B cell (primary cell): ENCODE results near the gene TRAF3. TPM values are rescaled to one million over a fixed set of nuclear protein-coding genes. Genes with fewer than 3 reads are reported as not detected.

Experiments
- ATAC-seq: fragments of 200-7000 bp; cut with Tn5 transposase; one replicate; pipeline ENCODE4 v1.10.0; 2021; ENCODE audit warnings: low read depth, mild to moderate bottlenecking, moderate number of reproducible peaks, moderate library complexity
- CTCF ChIA-PET: fragments of 350-600 bp; sonication (Branson Sonifier 250); formaldehyde crosslinking; loops from one replicate; lab custom pipeline; 2021; ENCODE audit warnings: antibody characterized with exemption, inconsistent platforms; lab: Charles Lee
- POLR2A ChIA-PET: fragments of 350-600 bp; sonication (Branson Sonifier 250); formaldehyde crosslinking; loops from one replicate; lab custom pipeline; 2021; ENCODE audit warnings: antibody characterized with exemption; lab: Charles Lee
- DNase-seq: peaks from one replicate; pipeline ENCODE4 v3.0.0; 2013
- H2AFZ ChIP-seq: 2 replicates; pipeline ENCODE4 v1.6.1; 2012; ENCODE audit warnings: mild to moderate bottlenecking, low read depth, low read length; ENCODE audit not compliant: insufficient read depth, poor library complexity, severe bottlenecking
- H3K27ac ChIP-seq, 2 donors: 1 replicate in 1 of 2; 2 replicates in 1 of 2; pipeline ENCODE4 v1.5.1; 2012 to 2013; ENCODE audit warnings: low read length in 2 of 2, mild to moderate bottlenecking in 2 of 2, moderate library complexity in 1 of 2
- H3K27me3 ChIP-seq, 4 experiments: fragments of 200-600 bp in 1 of 4; sonication (generic) in 1 of 4; replicated peaks in 1 of 4; 1 replicate in 2 of 4; 2 replicates in 2 of 4; pipeline versions ENCODE4 v1.6.1 to v1.7.0; 2013 to 2016; ENCODE audit warnings: low read length in 3 of 4, mild to moderate bottlenecking in 2 of 4, mixed read lengths in 1 of 4, moderate library complexity in 1 of 4; ENCODE audit not compliant: insufficient read depth in 4 of 4, control insufficient read depth in 3 of 4; ENCODE audit errors: control extremely low read depth in 1 of 4
- H3K36me3 ChIP-seq, 2 experiments: replicated peaks in 1 of 2; 1 replicate in 1 of 2; 2 replicates in 1 of 2; pipeline versions ENCODE4 v1.6.1 to v1.7.1; 2013; ENCODE audit warnings: low read length in 1 of 2; ENCODE audit not compliant: insufficient read depth in 2 of 2, control insufficient read depth in 1 of 2; ENCODE audit errors: control extremely low read depth in 1 of 2, extremely low read depth in 1 of 2
- H3K4me1 ChIP-seq, 2 donors: fragments of 200-600 bp in 1 of 2; sonication (generic) in 1 of 2; 1 replicate in 1 of 2; 2 replicates in 1 of 2; pipeline versions ENCODE4 v1.5.1 to v1.6.1; 2013 to 2017; ENCODE audit warnings: low read length in 2 of 2; ENCODE audit not compliant: control insufficient read depth in 2 of 2, insufficient read depth in 2 of 2
- H3K4me2 ChIP-seq: replicated peaks from 2 replicates; pipeline ENCODE3; 2012; ENCODE audit warnings: mild to moderate bottlenecking, low read depth, low read length; ENCODE audit not compliant: poor library complexity, severe bottlenecking
- H3K4me3 ChIP-seq, 5 experiments: fragments of 200-600 bp in 1 of 5; sonication (generic) in 1 of 5; 1 replicate in 3 of 5; 2 replicates in 2 of 5; pipeline versions ENCODE4 v1.5.1 to v1.7.0; 2011 to 2016; ENCODE audit warnings: low read length in 4 of 5, mild to moderate bottlenecking in 4 of 5, low read depth in 2 of 5, control low read depth in 1 of 5, moderate library complexity in 1 of 5; ENCODE audit not compliant: insufficient read depth in 1 of 5; ENCODE audit errors: control extremely low read depth in 1 of 5, extremely low read depth in 1 of 5
- H3K79me2 ChIP-seq: fragments of 200-600 bp; sonication (generic); one replicate; pipeline ENCODE4 v1.6.0; 2016; ENCODE audit warnings: low read length; ENCODE audit not compliant: control insufficient read depth, insufficient read depth
- H3K9ac ChIP-seq: fragments of 200-600 bp; sonication (generic); 2 replicates; pipeline ENCODE4 v1.6.1; 2017; ENCODE audit warnings: mild to moderate bottlenecking, low read length, moderate library complexity
- H3K9me3 ChIP-seq, 3 donors: one replicate each; pipeline versions ENCODE4 v1.6.1 to v1.7.1; 2013; ENCODE audit warnings: low read length in 2 of 3; ENCODE audit not compliant: control insufficient read depth in 2 of 3, insufficient read depth in 1 of 3; ENCODE audit errors: control extremely low read depth in 1 of 3
- H4K20me1 ChIP-seq: 2 replicates; pipeline ENCODE4 v1.6.0; 2012; ENCODE audit warnings: mild to moderate bottlenecking, low read length; ENCODE audit not compliant: insufficient read depth, control insufficient read depth, poor library complexity, severe bottlenecking
- H3K27ac Mint-ChIP-seq: one replicate; pipeline ENCODE4 v1.8.0; 2021; ENCODE audit warnings: mixed read lengths
- H3K27me3 Mint-ChIP-seq: one replicate; pipeline ENCODE4 v1.8.0; 2021; ENCODE audit warnings: mixed read lengths
- H3K4me1 Mint-ChIP-seq: one replicate; pipeline ENCODE4 v1.8.0; 2021; ENCODE audit warnings: mixed read lengths
- H3K4me3 Mint-ChIP-seq: one replicate; pipeline ENCODE4 v1.8.0; 2021; ENCODE audit warnings: mixed read lengths
- H3K9me3 Mint-ChIP-seq: one replicate; pipeline ENCODE4 v1.8.0; 2022; ENCODE audit warnings: mixed read lengths; ENCODE audit not compliant: insufficient read depth
- EZH2 ChIP-seq: IDR thresholded peaks from 2 replicates; pipeline ENCODE4 v1.6.1; 2012; ENCODE audit warnings: borderline replicate concordance, low read depth, mild to moderate bottlenecking, moderate library complexity, low read length; ENCODE audit not compliant: insufficient read depth, poor library complexity, severe bottlenecking
- WGBS: methylation state at CpG from one replicate; pipeline ENCODE4 v1.1.5; 2013; ENCODE audit warnings: missing lambda C conversion rate; ENCODE audit not compliant: insufficient coverage; 5-methylcytosine and 5-hydroxymethylcytosine counted together
- intact Hi-C: fragments of 100-400 bp; cut with micrococcal nuclease; formaldehyde crosslinking; loops from one replicate; pipeline ENCODE4 v1.10.0; 2022
- polyA plus RNA-seq: library from polyadenylated mRNA; depleted of rRNA; stranded (reverse); fragments of >200 nt; gene quantifications from 2 replicates; pipeline ENCODE4 v1.2.3, GENCODE V29; 2012
- total RNA-seq, 2 donors: library from RNA; stranded (reverse); fragments of 120-200 nt in 1 of 2; gene quantifications; 1 replicate in 1 of 2; 2 replicates in 1 of 2; pipeline versions ENCODE4 v1.2.3 to v1.2.4, GENCODE V29; 2013 to 2022
- TF ChIP-seq, protein P1 (sequence below): fragments of 200-600 bp; IDR thresholded peaks from one replicate; pipeline ENCODE4 v1.8.0; 2022; ENCODE audit warnings: antibody characterized with exemption, mild to moderate bottlenecking

The TRAF3 gene
- total and polyA plus RNA-seq, 2 donors (not counting 1 experiment from before 2014, with no cell fraction given) = 42.8 to 89.8 TPM

DNA sequence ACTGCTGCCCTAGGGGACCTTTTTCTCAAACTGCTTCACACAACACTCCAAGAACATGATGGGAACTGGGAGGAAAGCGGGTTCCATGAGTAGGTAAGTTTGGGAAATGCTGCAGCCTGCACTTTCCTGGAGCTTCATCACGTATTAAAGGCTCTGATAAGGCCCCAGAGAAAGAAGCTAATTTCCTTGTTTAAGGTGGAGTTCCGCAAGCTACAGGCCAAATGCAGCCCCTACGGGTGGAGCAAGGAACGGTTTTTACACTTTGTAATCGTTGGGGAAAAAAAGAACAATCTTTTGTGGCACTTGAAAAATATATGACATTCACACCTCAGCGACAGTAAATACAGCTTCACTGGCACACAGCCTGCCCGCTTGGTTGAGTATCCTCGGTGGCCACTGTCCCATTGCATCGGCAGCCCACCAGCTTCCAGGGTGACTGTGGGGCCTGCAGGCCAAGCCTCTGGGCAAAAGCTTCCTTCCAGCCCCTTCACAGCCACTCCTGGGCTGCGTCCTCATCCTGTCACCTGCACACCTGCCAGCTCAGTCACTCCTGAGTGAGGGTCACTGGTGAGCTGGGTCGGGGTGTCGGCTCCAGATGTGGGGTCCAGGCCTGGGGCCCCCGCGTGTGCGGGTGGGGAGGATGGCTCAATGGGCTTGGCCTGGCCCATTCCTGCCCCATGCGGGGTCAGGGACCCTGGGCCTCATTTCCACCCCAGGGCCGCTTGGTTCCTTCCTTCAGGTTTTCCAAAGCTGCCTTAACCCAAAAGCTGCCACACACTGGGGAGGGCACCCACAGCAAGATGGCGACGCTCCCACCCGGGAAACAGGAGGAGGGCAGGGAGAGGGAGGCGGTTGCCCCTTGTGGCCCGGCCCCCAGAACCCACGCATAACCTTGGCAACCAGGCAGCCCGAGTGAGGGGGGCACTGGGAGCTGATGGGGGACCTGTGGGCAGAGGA lies 147.7 kb downstream of the TRAF3 start:
- H3K27ac ChIP-seq = no peak overlapping the region
- Mint-ChIP-seq H3K4me1 (peaks cover 36% of the 10 kb centered on the region), H3K27me3 (peaks cover 14% of the 10 kb centered on the region), H3K9me3 (no peaks in the 10 kb centered on the region), H3K27ac (no peak overlapping the region), H3K4me3 (peak overlapping the region; percentile 32)
- no peak overlapping the region for H3K4me3 ChIP-seq
- ChIA-PET POLR2A (no interaction called here), CTCF (interaction anchor here (1.4 kb wide), 1 partner anchor 230 kb away, joined by 4 read pairs; no protein-coding TSS in a partner anchor)
- ATAC-seq (no peak), DNase-seq (no peak)
- H3K9me3 ChIP-seq = peaks cover 0 to 31% (median 0%) of the 10 kb centered on the region in 3 donors
- TF ChIP-seq, protein P1, sequence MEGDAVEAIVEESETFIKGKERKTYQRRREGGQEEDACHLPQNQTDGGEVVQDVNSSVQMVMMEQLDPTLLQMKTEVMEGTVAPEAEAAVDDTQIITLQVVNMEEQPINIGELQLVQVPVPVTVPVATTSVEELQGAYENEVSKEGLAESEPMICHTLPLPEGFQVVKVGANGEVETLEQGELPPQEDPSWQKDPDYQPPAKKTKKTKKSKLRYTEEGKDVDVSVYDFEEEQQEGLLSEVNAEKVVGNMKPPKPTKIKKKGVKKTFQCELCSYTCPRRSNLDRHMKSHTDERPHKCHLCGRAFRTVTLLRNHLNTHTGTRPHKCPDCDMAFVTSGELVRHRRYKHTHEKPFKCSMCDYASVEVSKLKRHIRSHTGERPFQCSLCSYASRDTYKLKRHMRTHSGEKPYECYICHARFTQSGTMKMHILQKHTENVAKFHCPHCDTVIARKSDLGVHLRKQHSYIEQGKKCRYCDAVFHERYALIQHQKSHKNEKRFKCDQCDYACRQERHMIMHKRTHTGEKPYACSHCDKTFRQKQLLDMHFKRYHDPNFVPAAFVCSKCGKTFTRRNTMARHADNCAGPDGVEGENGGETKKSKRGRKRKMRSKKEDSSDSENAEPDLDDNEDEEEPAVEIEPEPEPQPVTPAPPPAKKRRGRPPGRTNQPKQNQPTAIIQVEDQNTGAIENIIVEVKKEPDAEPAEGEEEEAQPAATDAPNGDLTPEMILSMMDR = no peak
- TF ChIP-seq EZH2 = no peak
- peaks cover 6% of the 10 kb centered on the region for H4K20me1 ChIP-seq
- intact Hi-C loops = loop anchor here (10.0 kb wide), 1 partner anchor 130 kb away; the partner anchor contains the start of gene CDC42BPB
- no peak overlapping the region for H3K9ac ChIP-seq
- H3K4me2 ChIP-seq = no peak overlapping the region
- WGBS = 95% methylated on average over 20 of the region's 25 CpGs
- H2AFZ ChIP-seq = no peak overlapping the region
- H3K4me1 ChIP-seq = peaks cover 46 to 48% of the 10 kb centered on the region in 2 donors
- H3K27me3 ChIP-seq = peaks cover 0 to 47% (median 16%) of the 10 kb centered on the region in 4 experiments
- no peaks in the 10 kb centered on the region for H3K36me3 ChIP-seq
- no peaks in the 10 kb centered on the region for H3K79me2 ChIP-seq
